A549 (cell line): Measurements from ENCODE around the gene NSMCE1. TPM values are rescaled to one million over a fixed set of nuclear protein-coding genes. Genes with fewer than 3 reads are reported as not detected.
A peak's percentile ranks its signal among the peaks of the same experiment; 100 is the strongest.

Source experiments
- ATAC-seq, 2 experiments: fragments of 200-7000 bp in 1 of 2; fragments of >200 bp in 1 of 2; cut with Nextera tagmentation in 1 of 2; cut with Tn5 transposase in 1 of 2; 3 replicates each; pipeline versions ENCODE4 v1.8.0 to v1.9.1; 2018 to 2020; ENCODE audit warnings: mild to moderate bottlenecking in 1 of 2, moderate library complexity in 1 of 2
- CTCF ChIA-PET: fragments of 300-600 bp; sonication (Branson Sonifier 250); formaldehyde crosslinking; extraction: SDS; loops from one replicate; lab custom pipeline; 2021; ENCODE audit warnings: antibody characterized with exemption, inconsistent platforms; lab: Yijun Ruan, JAX
- POLR2A ChIA-PET: fragments of 350-600 bp; formaldehyde crosslinking; extraction: SDS; loops from one replicate; lab custom pipeline; 2021; ENCODE audit warnings: antibody characterized with exemption, inconsistent platforms; lab: Yijun Ruan, JAX
- DNase-seq, 2 experiments: peaks; one replicate each; pipeline versions ENCODE4 v3.0.0 to v3.0.0-alpha.2; 2011 to 2016; ENCODE audit warnings: low read depth in 1 of 2, low spot score in 1 of 2
- FAIRE-seq: peaks from 2 replicates; lab custom pipeline; 2011; peaks lifted over from hg19 to GRCh38; lab: Jason Lieb, UNC
- H3K27ac ChIP-seq, 2 experiments: fragments of >200 bp; sonication (Bioruptor Twin); formaldehyde crosslinking; 3 replicates each; pipeline ENCODE4 v1.5.1; 2016 to 2017
- H3K4me1 ChIP-seq: fragments of >200 bp; sonication (Bioruptor Twin); formaldehyde crosslinking; 3 replicates; pipeline ENCODE4 v1.6.1; 2016
- H3K4me2 ChIP-seq: fragments of >200 bp; sonication (Bioruptor Twin); formaldehyde crosslinking; 3 replicates; pipeline ENCODE4 v1.6.1; 2016
- H3K4me3 ChIP-seq: fragments of >200 bp; sonication (Bioruptor Twin); formaldehyde crosslinking; 3 replicates; pipeline ENCODE4 v1.5.1; 2016
- H3K9me3 ChIP-seq: fragments of >200 bp; sonication (Bioruptor Twin); formaldehyde crosslinking; 3 replicates; pipeline ENCODE4 v1.6.1; 2016
- CBX2 ChIP-seq: fragments of 200-600 bp; sonication (generic); IDR thresholded peaks from 2 replicates; pipeline ENCODE4 v1.6.1; 2016; ENCODE audit warnings: low read depth, mild to moderate bottlenecking, borderline replicate concordance
- CHD4 ChIP-seq: fragments of 200-600 bp; sonication (generic); IDR thresholded peaks from 2 replicates; pipeline ENCODE4 v1.6.1; 2016; ENCODE audit warnings: antibody characterized with exemption, mild to moderate bottlenecking, borderline replicate concordance
- EHF ChIP-seq: fragments of 250-450 bp; sonication (Bioruptor Pico); IDR thresholded peaks from 2 replicates; pipeline ENCODE4 v1.5.0; 2020; ENCODE audit warnings: mild to moderate bottlenecking
- EHMT2 ChIP-seq: fragments of 200-600 bp; sonication (generic); IDR thresholded peaks from 2 replicates; pipeline ENCODE4 v1.6.1; 2016; ENCODE audit warnings: antibody characterized with exemption, low read depth, mild to moderate bottlenecking, moderate library complexity
- EP300 ChIP-seq, 2 experiments: fragments of >200 bp; sonication (Bioruptor Twin); formaldehyde crosslinking; IDR thresholded peaks; 2 replicates in 1 of 2; 3 replicates in 1 of 2; pipeline ENCODE4 v1.6.1; 2016 to 2017
- FOSL2 ChIP-seq, 2 experiments: fragments of 450-650 bp in 1 of 2; fragments of >200 bp in 1 of 2; sonication (Bioruptor Twin) in 1 of 2; formaldehyde crosslinking; IDR thresholded peaks; 2 replicates each; pipeline versions ENCODE4 v1.5.0 to v1.6.1; 2016 to 2020; ENCODE audit warnings: mild to moderate bottlenecking in 1 of 2, moderate library complexity in 1 of 2
- HDAC2 ChIP-seq: fragments of 200-600 bp; sonication (generic); IDR thresholded peaks from 2 replicates; pipeline ENCODE4 v1.6.1; 2016
- HEYL ChIP-seq: fragments of 250-450 bp; sonication (Bioruptor Pico); IDR thresholded peaks from 2 replicates; pipeline ENCODE4 v1.8.0; 2021; ENCODE audit warnings: mild to moderate bottlenecking, moderate library complexity
- KDM1A ChIP-seq: fragments of 200-600 bp; sonication (generic); IDR thresholded peaks from 2 replicates; pipeline ENCODE4 v1.6.1; 2016; ENCODE audit warnings: low read depth, mild to moderate bottlenecking
- KDM5A ChIP-seq: fragments of 200-600 bp; sonication (generic); IDR thresholded peaks from 2 replicates; pipeline ENCODE4 v1.6.1; 2016; ENCODE audit warnings: antibody characterized with exemption, mild to moderate bottlenecking
- MAZ ChIP-seq: fragments of 150-350 bp; IDR thresholded peaks from 2 replicates; pipeline ENCODE4 v1.6.1; 2014; ENCODE audit warnings: antibody characterized with exemption, low read depth, low read length, borderline replicate concordance
- NFE2L2 ChIP-seq: fragments of 150-350 bp; conservative IDR thresholded peaks from 2 replicates; pipeline ENCODE4 v1.6.1; 2014; ENCODE audit warnings: low read length
- NR3C1 ChIP-seq: fragments of >200 bp; sonication (Bioruptor Twin); formaldehyde crosslinking; IDR thresholded peaks from 3 replicates; pipeline ENCODE4 v1.6.1; 2017
- PHF8 ChIP-seq: fragments of 200-600 bp; sonication (generic); IDR thresholded peaks from 2 replicates; pipeline ENCODE4 v1.6.1; 2016; ENCODE audit warnings: low read depth, mild to moderate bottlenecking, antibody characterized with exemption, moderate library complexity, borderline replicate concordance
- POLR2A ChIP-seq: IDR thresholded peaks from 2 replicates; pipeline ENCODE4 v1.6.1; 2012; ENCODE audit warnings: mild to moderate bottlenecking, low read length
- RFX5 ChIP-seq: fragments of 450-650 bp; IDR thresholded peaks from 2 replicates; pipeline ENCODE4 v1.7.1; 2014; ENCODE audit warnings: antibody characterized with exemption, mild to moderate bottlenecking, moderate library complexity
- TFCP2L1 ChIP-seq: fragments of 250-450 bp; sonication (Bioruptor Pico); IDR thresholded peaks from 2 replicates; pipeline ENCODE4 v1.5.0; 2021; ENCODE audit warnings: mild to moderate bottlenecking
- ZC3H11A ChIP-seq: fragments of 450-650 bp; IDR thresholded peaks from 2 replicates; pipeline ENCODE4 v1.6.1; 2014; ENCODE audit warnings: antibody characterized with exemption, mild to moderate bottlenecking
- ZNF302 ChIP-seq: fragments of 250-450 bp; sonication (Bioruptor Pico); IDR thresholded peaks from 2 replicates; pipeline ENCODE4 v1.9.0; 2021; ENCODE audit warnings: inconsistent platforms, mild to moderate bottlenecking, moderate library complexity
- ZSCAN20 ChIP-seq: fragments of 250-450 bp; sonication (Bioruptor Pico); IDR thresholded peaks from 2 replicates; pipeline ENCODE4 v1.8.0; 2022; ENCODE audit warnings: mild to moderate bottlenecking, moderate library complexity
- WGBS: methylation state at CpG from one replicate; pipeline ENCODE4 v1.1.6; 2017; ENCODE audit errors: missing lambda C conversion rate; 5-methylcytosine and 5-hydroxymethylcytosine counted together
- polyA plus RNA-seq, 4 experiments: library from polyadenylated mRNA; depleted of rRNA in 3 of 4; stranded (reverse); fragments of >200 nt; fragmentation: RNase III in 1 of 4; extraction: RNeasy Plus Mini Kit Qiagen cat#74134 plus additional on column Dnase treatment in 1 of 4; gene quantifications; 2 replicates in 3 of 4; 3 replicates in 1 of 4; pipeline ENCODE4 v1.2.3, GENCODE V29; 2011 to 2017
- TF ChIP-seq, protein P1 (sequence below): fragments of >200 bp; sonication (Bioruptor Twin); formaldehyde crosslinking; IDR thresholded peaks from 3 replicates; pipeline ENCODE4 v1.5.1; 2016
- TF ChIP-seq, protein P2 (sequence below): fragments of 250-450 bp; sonication (Bioruptor Pico); IDR thresholded peaks from 2 replicates; pipeline ENCODE4 v1.5.0; 2020; ENCODE audit warnings: low read depth, mild to moderate bottlenecking, moderate library complexity
- TF ChIP-seq, protein P3 (sequence below): IDR thresholded peaks from 2 replicates; pipeline ENCODE4 v1.6.1; 2012; ENCODE audit warnings: low read depth, borderline replicate concordance

NSMCE1 gene
- polyA plus RNA-seq, 2 of the 4 experiments (the other 2 are of a cell fraction), result 32.0 to 59.9 TPM

DNA sequence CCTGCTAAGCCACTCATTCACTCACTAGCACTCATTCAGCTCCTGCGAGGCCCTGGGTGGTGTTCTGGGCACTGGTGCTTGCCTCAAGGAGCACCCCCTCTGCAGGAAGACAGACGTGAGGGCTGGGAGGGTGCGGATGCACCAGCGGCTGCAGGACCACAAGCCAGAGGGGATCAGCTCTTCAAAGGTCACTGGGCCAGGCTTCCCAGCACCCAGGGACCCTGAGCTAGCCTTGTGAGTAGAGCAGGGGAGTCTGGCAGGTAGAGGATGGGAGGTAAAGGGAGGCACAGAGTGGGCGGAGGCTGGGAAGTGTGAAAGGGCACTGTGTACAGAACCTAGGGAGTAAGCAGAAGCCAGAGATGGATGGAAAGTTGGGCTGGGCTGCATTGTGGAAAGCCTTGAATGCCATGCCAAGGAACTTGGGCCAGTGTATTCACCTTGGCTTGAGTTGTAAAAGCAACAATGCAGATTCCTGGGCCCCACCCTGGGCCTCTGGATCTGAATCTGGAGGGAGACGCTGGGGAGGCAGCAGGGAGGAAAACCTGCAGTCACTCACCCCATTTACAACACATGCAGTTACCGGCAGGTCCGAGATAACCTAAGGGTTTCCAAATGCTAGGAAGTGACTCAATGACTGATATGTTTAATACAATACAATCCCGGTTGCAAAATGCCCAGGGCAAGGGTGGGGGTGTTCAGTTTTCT lies 46.9 kb upstream of the NSMCE1 start (continued):
- TF ChIP-seq, protein P1, sequence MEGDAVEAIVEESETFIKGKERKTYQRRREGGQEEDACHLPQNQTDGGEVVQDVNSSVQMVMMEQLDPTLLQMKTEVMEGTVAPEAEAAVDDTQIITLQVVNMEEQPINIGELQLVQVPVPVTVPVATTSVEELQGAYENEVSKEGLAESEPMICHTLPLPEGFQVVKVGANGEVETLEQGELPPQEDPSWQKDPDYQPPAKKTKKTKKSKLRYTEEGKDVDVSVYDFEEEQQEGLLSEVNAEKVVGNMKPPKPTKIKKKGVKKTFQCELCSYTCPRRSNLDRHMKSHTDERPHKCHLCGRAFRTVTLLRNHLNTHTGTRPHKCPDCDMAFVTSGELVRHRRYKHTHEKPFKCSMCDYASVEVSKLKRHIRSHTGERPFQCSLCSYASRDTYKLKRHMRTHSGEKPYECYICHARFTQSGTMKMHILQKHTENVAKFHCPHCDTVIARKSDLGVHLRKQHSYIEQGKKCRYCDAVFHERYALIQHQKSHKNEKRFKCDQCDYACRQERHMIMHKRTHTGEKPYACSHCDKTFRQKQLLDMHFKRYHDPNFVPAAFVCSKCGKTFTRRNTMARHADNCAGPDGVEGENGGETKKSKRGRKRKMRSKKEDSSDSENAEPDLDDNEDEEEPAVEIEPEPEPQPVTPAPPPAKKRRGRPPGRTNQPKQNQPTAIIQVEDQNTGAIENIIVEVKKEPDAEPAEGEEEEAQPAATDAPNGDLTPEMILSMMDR, result no peak
- TF ChIP-seq HDAC2 (no peak), TFCP2L1 (CRISPR knock-in tag) (no peak), EHMT2 (no peak), RFX5 (no peak), ZSCAN20 (CRISPR knock-in tag) (no peak), ZC3H11A (no peak), KDM1A (no peak), NR3C1 (no peak), NFE2L2 (no peak)
- TF ChIP-seq, protein P2, sequence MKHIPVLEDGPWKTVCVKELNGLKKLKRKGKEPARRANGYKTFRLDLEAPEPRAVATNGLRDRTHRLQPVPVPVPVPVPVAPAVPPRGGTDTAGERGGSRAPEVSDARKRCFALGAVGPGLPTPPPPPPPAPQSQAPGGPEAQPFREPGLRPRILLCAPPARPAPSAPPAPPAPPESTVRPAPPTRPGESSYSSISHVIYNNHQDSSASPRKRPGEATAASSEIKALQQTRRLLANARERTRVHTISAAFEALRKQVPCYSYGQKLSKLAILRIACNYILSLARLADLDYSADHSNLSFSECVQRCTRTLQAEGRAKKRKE (CRISPR knock-in tag), result no peak

DNA sequence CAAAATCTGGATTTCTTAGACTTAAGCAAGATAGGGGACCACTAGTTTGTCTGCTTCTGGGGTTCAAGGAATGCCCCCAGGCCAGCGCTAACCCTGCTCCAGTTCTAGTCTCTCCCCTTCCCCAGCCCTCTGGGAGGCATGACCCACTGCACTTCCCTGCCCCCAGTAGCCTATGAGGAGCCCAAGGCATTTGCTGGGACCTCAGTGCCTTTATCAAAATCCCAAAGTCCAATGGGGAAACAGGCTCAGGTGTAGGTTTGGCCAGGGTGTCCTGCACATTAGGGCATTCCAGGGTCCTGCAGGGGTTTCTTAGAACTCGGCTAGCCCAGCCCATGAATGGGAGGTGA lies 46.4 kb upstream of the NSMCE1 start:
- TF ChIP-seq ZSCAN20 (CRISPR knock-in tag) (no peak), TFCP2L1 (CRISPR knock-in tag) (no peak), EHF (CRISPR knock-in tag) (no peak), NR3C1 (no peak), MAZ (no peak), KDM1A (no peak), ZNF302 (no peak), HEYL (CRISPR knock-in tag) (no peak), KDM5A (no peak), CBX2 (no peak), CHD4 (no peak), POLR2A (no peak)
- TF ChIP-seq, protein P3, sequence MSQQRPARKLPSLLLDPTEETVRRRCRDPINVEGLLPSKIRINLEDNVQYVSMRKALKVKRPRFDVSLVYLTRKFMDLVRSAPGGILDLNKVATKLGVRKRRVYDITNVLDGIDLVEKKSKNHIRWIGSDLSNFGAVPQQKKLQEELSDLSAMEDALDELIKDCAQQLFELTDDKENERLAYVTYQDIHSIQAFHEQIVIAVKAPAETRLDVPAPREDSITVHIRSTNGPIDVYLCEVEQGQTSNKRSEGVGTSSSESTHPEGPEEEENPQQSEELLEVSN, result no peak
- TF ChIP-seq, all 56 proteins: peak for 0
- Histone ChIP-seq H3K9me3 (no peaks in the 10 kb centered on the region), H3K4me1 (peaks cover 31% of the 10 kb centered on the region), H3K27ac (peak overlapping the region; percentile 96 to 97; a peak in 5 of 6 replicates), H3K4me2 (peak overlapping the region; percentile 74), H3K4me3 (peak overlapping the region; percentile 99)
- ChIA-PET POLR2A (no interaction called here), CTCF (interaction anchor here (1.0 to 3.5 kb wide), 3 partner anchors 51 to 80 kb away, joined by 5 to 14 read pairs (median 10); no protein-coding TSS in a partner anchor)
- no peak for FAIRE-seq
- WGBS, result 70% methylated on average over 2 of the region's 2 CpGs
- ATAC-seq, result no peak
- DNase-seq, result no peak

DNA sequence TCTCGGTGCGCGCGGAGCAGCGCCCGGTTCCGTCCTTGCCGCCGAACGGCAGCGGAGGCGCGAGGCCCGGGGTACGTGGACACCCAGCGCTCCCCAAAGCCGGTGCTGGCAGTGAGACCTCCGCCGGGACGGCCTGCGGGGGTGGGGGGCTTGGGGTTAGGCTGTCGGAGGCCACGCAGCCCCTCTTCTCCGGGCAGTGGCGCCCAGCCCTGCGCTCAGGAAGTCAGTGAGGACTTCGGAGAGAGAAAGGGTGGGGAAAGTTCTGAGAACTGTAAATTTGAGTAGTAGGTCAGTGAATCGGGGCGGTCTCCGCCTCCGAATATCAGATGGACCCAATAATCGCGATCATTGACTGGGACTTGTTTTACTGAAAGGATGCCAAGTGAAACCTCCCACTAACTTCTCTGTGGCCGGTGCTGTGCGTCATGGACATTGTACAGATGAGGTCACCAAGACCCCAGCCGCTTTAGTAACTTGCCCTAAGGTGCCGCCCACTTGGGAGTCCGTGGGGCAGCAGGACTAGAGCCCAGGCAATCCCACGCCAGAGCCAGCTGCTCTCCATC lies 45.7 kb upstream of the NSMCE1 start:
- peak overlapping the region; percentile 99 for H3K4me3 ChIP-seq
- FAIRE-seq (no peak), ATAC-seq (peak; percentile 21 to 47), DNase-seq (peak; percentile 54 to 68)
- POLR2A ChIA-PET, result no interaction called here
- H3K9me3 ChIP-seq, result no peaks in the 10 kb centered on the region; the same call in 2 of the 3 replicates
- TF ChIP-seq NR3C1 (no peak), EHMT2 (no peak), FOSL2 (IDR thresholded peaks at IDR 0.05) (no peak), FOSL2 (CRISPR knock-in tag; IDR thresholded peaks at IDR 0.05) (peak; percentile 8; the same call in 1 of the 2 replicates), EP300 (IDR thresholded peaks at IDR 0.05) (no peak), PHF8 (peak; percentile 49)
- TF ChIP-seq, all 56 proteins: peak for 2
- Histone ChIP-seq H3K27ac (peak overlapping the region; percentile 96 to 97), H3K4me2 (peak overlapping the region; percentile 74), H3K4me1 (peaks cover 31% of the 10 kb centered on the region)
- 2% methylated on average over 16 of the region's 39 CpGs for WGBS
- CTCF ChIA-PET, result interaction anchor here (1.0 to 2.3 kb wide), 2 partner anchors 52 to 80 kb away, joined by 5 to 10 read pairs; no protein-coding TSS in a partner anchor
